Mononuclear cell (primary cell): Measurements from ENCODE around the gene UGP2. TPM values are rescaled to one million over a fixed set of nuclear protein-coding genes. Genes with fewer than 3 reads are reported as not detected.

ENCODE experiments used
- total RNA-seq: library from RNA; depleted of rRNA; stranded (reverse); fragments of >200 nt; gene quantifications from one replicate; pipeline ENCODE4 v1.2.3, GENCODE V29; 2012

Gene UGP2
- total RNA-seq, 1 donor, result 57.4 TPM

Other genes with a start within 250 kb of the UGP2 start
- gene VPS54, start 177.5 kb downstream of the UGP2 start, total RNA-seq, result 13.4 TPM